ENCODE measurements around the gene LRRC9.

The LRRC9 gene

GRCh38 chr14:59964251-59965007, 44.5 kb downstream of the LRRC9 start:
- H3K9me3 ChIP-seq (ENCODE audit: control insufficient read depth, low read length), result no peaks in the 10 kb centered on the region
- H3K4me2 ChIP-seq (ENCODE audit: low read length), result peak overlapping the region; percentile 84
- H3K36me3 ChIP-seq (ENCODE audit: control insufficient read depth, insufficient read depth, low read length), result no peaks in the 10 kb centered on the region
- TF ChIP-seq, protein P1, sequence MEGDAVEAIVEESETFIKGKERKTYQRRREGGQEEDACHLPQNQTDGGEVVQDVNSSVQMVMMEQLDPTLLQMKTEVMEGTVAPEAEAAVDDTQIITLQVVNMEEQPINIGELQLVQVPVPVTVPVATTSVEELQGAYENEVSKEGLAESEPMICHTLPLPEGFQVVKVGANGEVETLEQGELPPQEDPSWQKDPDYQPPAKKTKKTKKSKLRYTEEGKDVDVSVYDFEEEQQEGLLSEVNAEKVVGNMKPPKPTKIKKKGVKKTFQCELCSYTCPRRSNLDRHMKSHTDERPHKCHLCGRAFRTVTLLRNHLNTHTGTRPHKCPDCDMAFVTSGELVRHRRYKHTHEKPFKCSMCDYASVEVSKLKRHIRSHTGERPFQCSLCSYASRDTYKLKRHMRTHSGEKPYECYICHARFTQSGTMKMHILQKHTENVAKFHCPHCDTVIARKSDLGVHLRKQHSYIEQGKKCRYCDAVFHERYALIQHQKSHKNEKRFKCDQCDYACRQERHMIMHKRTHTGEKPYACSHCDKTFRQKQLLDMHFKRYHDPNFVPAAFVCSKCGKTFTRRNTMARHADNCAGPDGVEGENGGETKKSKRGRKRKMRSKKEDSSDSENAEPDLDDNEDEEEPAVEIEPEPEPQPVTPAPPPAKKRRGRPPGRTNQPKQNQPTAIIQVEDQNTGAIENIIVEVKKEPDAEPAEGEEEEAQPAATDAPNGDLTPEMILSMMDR (IDR thresholded peaks at IDR 0.05), result no peak
- no peaks in the 10 kb centered on the region for H3K79me2 ChIP-seq
- H3K4me1 ChIP-seq, result no peaks in the 10 kb centered on the region
- H3K4me3 ChIP-seq (ENCODE audit: low read depth, low read length), result no peak overlapping the region
- no peak overlapping the region for H3K27ac ChIP-seq
- peak overlapping the region; percentile 82 for H2AFZ ChIP-seq
- no peaks in the 10 kb centered on the region for H3K27me3 ChIP-seq (ENCODE audit: control insufficient read depth, insufficient read depth, low read length)
- no peak overlapping the region for H3K9ac ChIP-seq

DNA sequence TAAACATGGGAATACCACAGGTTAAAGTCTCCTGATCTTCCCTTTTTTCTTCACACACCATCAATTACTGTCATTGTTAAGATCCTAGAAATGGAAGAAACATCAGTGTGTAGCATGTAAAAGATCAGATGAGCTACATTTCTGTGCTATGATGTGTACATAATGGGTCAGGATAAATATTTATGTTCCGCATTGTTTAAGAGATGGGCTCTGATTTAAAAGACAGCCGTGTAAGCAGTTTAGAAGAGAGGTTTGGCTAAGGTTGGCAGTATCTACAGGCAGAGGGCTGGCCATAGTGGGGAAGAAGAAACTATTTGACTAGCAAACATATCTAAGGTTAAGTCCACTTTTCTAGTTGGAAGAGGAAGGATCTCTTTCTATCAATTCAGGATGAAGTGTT, 49.4 kb downstream of the LRRC9 start:
- TF ChIP-seq, protein P1 (IDR thresholded peaks at IDR 0.05), result no peak
- no peaks in the 10 kb centered on the region for H3K4me1 ChIP-seq
- no peak overlapping the region for H2AFZ ChIP-seq
- H3K36me3 ChIP-seq (ENCODE audit: control insufficient read depth, insufficient read depth, low read length), result no peaks in the 10 kb centered on the region
- H3K9ac ChIP-seq, result no peak overlapping the region
- H3K79me2 ChIP-seq, result no peaks in the 10 kb centered on the region
- no peaks in the 10 kb centered on the region for H3K9me3 ChIP-seq (ENCODE audit: control insufficient read depth, low read length)
- no peak overlapping the region for H3K4me2 ChIP-seq (ENCODE audit: low read length)
- H3K4me3 ChIP-seq (ENCODE audit: low read depth, low read length), result no peak overlapping the region
- no peak overlapping the region for H3K27ac ChIP-seq
- H3K27me3 ChIP-seq (ENCODE audit: control insufficient read depth, insufficient read depth, low read length), result no peaks in the 10 kb centered on the region

DNA sequence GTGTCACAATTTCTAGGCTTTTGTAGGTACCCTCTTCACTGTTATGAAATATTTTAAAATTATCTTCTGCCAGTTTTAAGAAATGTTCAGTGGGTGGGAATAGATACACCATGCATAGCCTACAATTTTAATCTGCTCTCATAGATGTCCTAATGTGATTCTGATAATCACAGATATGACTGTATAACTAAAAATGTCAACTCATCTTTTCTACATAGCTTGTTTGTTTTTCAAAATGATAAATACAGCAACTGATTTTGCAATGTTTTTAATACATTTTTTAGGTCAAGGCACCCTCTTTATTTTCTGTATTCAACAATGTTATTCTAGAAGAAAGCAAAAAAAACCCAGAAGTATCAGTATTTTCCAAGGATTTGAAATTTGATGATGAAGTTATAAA, 61.6 kb downstream of the LRRC9 start:
- Histone ChIP-seq H3K4me2 (ENCODE audit: low read length) (no peak overlapping the region), H3K27ac (no peak overlapping the region), H3K27me3 (ENCODE audit: control insufficient read depth, insufficient read depth, low read length) (no peaks in the 10 kb centered on the region), H3K4me3 (ENCODE audit: low read depth, low read length) (no peak overlapping the region), H3K4me1 (no peaks in the 10 kb centered on the region), H3K79me2 (no peaks in the 10 kb centered on the region), H3K9ac (no peak overlapping the region), H3K36me3 (ENCODE audit: control insufficient read depth, insufficient read depth, low read length) (no peaks in the 10 kb centered on the region), H3K9me3 (ENCODE audit: control insufficient read depth, low read length) (no peaks in the 10 kb centered on the region), H2AFZ (no peak overlapping the region)
- TF ChIP-seq, protein P1 (IDR thresholded peaks at IDR 0.05), result no peak

DNA sequence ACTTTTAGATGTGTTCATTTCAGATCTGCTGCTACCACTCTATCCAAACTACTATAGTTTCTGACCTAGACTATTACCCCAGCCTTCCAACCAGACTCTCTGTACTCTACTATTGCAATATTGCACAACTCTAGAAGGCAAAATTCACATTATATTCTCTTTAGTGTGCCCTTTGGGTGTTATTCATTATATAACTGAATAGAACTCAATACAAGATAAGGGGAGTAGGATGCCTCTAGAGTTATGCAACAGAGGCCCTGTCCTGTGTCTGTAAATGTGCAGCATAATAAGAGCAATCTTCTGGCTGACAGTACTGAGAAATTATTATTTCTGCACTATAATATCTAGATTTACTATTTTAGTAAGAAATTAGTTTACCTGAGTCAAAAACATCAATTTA, 63.1 kb downstream of the LRRC9 start:
- Histone ChIP-seq H3K27ac (no peak overlapping the region), H3K4me1 (no peaks in the 10 kb centered on the region), H3K4me2 (ENCODE audit: low read length) (no peak overlapping the region), H2AFZ (no peak overlapping the region), H3K9me3 (ENCODE audit: control insufficient read depth, low read length) (no peaks in the 10 kb centered on the region), H3K9ac (no peak overlapping the region), H3K36me3 (ENCODE audit: control insufficient read depth, insufficient read depth, low read length) (no peaks in the 10 kb centered on the region), H3K79me2 (no peaks in the 10 kb centered on the region), H3K4me3 (ENCODE audit: low read depth, low read length) (no peak overlapping the region), H3K27me3 (ENCODE audit: control insufficient read depth, insufficient read depth, low read length) (no peaks in the 10 kb centered on the region)
- TF ChIP-seq, protein P1 (IDR thresholded peaks at IDR 0.05), result no peak

GRCh38 chr14:59986556-59987059, 66.7 kb downstream of the LRRC9 start:
- H2AFZ ChIP-seq, result no peak overlapping the region

More at GRCh38 chr14:59986556-59987059, 66.7 kb downstream of the LRRC9 start:
- H3K79me2 ChIP-seq, result no peaks in the 10 kb centered on the region
- H3K27me3 ChIP-seq (ENCODE audit: control insufficient read depth, insufficient read depth, low read length), result no peaks in the 10 kb centered on the region
- no peak overlapping the region for H3K4me3 ChIP-seq (ENCODE audit: low read depth, low read length)
- H3K36me3 ChIP-seq (ENCODE audit: control insufficient read depth, insufficient read depth, low read length), result no peaks in the 10 kb centered on the region
- TF ChIP-seq, protein P1 (IDR thresholded peaks at IDR 0.05), result no peak
- H3K9me3 ChIP-seq (ENCODE audit: control insufficient read depth, low read length), result no peaks in the 10 kb centered on the region
- no peak overlapping the region for H3K27ac ChIP-seq
- H3K4me2 ChIP-seq (ENCODE audit: low read length), result no peak overlapping the region
- H3K4me1 ChIP-seq, result no peaks in the 10 kb centered on the region
- H3K9ac ChIP-seq, result no peak overlapping the region
